Astrocyte (in vitro differentiated cells and primary cell): ENCODE measurements around the gene RNF214.

ENCODE experiments used
- CTCF ChIP-seq: IDR thresholded peaks from 2 replicates; pipeline ENCODE4 v1.5.1; 2011; ENCODE audit warnings: low read depth, mild to moderate bottlenecking, inconsistent platforms, low read length, moderate library complexity; ENCODE audit not compliant: insufficient read depth
- EZH2 ChIP-seq: IDR thresholded peaks from 2 replicates; pipeline ENCODE4 v1.6.1; 2012; ENCODE audit warnings: mild to moderate bottlenecking, low read length, inconsistent platforms; ENCODE audit not compliant: insufficient read depth

GRCh38 chr11:117284053-117284452 lies 51.6 kb downstream of the RNF214 start:
- no peak for TF ChIP-seq EZH2
- no peak for TF ChIP-seq CTCF
